ENCODE data around the gene CERS5.
A peak's percentile ranks its signal among the peaks of the same experiment; 100 is the strongest.
"Not testable (repeated sequence)": the region's sequence is repeated elsewhere in the genome, so short reads cannot be mapped to it uniquely, and the experiment has no call there.

The CERS5 gene

GRCh38 chr12:50084775-50085614, 82.2 kb downstream of the CERS5 start, which contains the start of gene SMARCD1:
SMARCD1 (plus strand) TSS chr12:50085342; CDS start chr12:50085370, 28 bp downstream.
- H3K27ac ChIP-seq: peak within 1 kb of the TSS; percentile 100
- DNase-seq (ENCODE audit: low read depth, low spot score): no peak

- peak overlapping the region; percentile 100 for H3K27ac ChIP-seq
- not testable (repeated sequence) for DNase-seq (ENCODE audit: low read depth, low spot score)
Observed at GRCh38 chr12:50084409-50084774, 82.8 kb downstream of the CERS5 start.

GRCh38 chr12:50083301-50083700, 83.9 kb downstream of the CERS5 start:
- DNase-seq (ENCODE audit: low read depth, low spot score): no peak
- no peak overlapping the region for H3K27ac ChIP-seq

- no peak for DNase-seq (ENCODE audit: low read depth, low spot score)
- no peak overlapping the region for H3K27ac ChIP-seq
Observed at GRCh38 chr12:50082644-50083043, 84.5 kb downstream of the CERS5 start.

- no peak for DNase-seq (ENCODE audit: low read depth, low spot score)
- no peak overlapping the region for H3K27ac ChIP-seq
Observed at GRCh38 chr12:50081096-50081808, 85.9 kb downstream of the CERS5 start.

- DNase-seq (ENCODE audit: low read depth, low spot score): no peak
- no peak overlapping the region for H3K27ac ChIP-seq
Observed at GRCh38 chr12:50079771-50080170, 87.4 kb downstream of the CERS5 start.
